ENCODE data around the gene DERL3. TPM values are rescaled to one million over a fixed set of nuclear protein-coding genes. Genes with fewer than 3 reads are reported as not detected.

Gene DERL3
- polyA plus RNA-seq, 1 donor (not counting 4 experiments of a cell fraction or from before 2014, with no cell fraction given): 0.05 TPM

DNA sequence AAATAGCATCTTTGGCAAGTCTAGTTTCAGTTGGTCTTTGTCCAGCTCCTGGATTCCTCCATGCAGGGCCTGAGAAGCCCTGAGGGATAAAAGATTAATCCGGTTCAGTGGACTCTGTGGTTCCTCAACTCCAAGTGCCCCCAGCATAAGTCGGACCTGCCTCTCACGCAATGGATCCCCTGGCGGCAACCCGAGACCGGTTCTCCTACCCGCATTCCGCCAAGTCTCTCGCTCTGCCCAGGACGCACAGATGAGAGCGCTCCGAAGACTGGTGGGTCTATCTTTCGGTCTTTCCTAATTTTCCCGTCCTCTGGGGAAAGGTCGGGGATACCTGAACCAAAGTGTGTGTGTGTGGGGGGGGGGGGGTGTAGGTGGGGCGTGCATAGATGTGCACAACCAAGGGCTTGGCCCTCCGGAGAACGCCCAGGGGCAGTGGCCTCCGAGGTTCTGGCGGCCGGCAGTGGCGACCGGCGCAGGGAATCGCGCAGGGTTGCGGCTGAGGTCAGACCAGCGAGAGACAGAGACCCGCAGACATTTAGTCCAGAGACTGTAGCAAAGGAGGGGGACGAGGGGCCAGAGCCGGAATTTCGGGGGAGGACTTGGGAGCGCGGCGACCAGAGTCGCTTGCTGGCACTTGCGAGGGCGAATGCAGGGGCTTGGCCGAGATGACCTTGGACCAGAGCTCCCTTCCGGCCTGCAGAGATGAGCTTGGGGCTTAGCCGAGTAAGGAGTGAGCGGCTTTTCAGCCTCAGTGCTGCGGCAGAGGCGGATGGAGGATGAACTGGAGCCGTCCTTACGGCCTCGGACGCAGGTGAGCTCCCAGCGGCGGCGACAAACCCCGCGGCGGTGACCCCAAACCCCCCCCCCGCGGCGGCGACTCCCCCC is 18.2 kb upstream of the DERL3 start:
- Histone ChIP-seq H3K4me2 (ENCODE audit: control insufficient read depth, extremely low read depth, insufficient read depth, low read depth, low read length) (peak overlapping the region; percentile 98), H4K20me1 (ENCODE audit: control insufficient read depth, extremely low read depth, insufficient read depth, low read length) (no peaks in the 10 kb centered on the region), H3K9ac (ENCODE audit: control insufficient read depth, extremely low read depth, insufficient read depth, low read length) (peak overlapping the region; percentile 65), H3K36me3 (ENCODE audit: control insufficient read depth in 2 of 2, extremely low read depth in 1 of 2, insufficient read depth in 2 of 2, low read length in 2 of 2) (no peaks in the 10 kb centered on the region), H3K27me3 (ENCODE audit: control insufficient read depth, extremely low read depth, insufficient read depth, low read length) (no peaks in the 10 kb centered on the region), H3K4me3 (ENCODE audit: control insufficient read depth in 2 of 3, extremely low read depth in 1 of 3, insufficient read depth in 2 of 3, low read depth in 1 of 3, low read length in 3 of 3) (peak overlapping the region; percentile 56 to 84 (median 68)), H3K9me3 (ENCODE audit: control insufficient read depth, low read depth, low read length) (no peaks in the 10 kb centered on the region), H3K27ac (ENCODE audit: control insufficient read depth, insufficient read depth, low read length) (no peak overlapping the region), H3K9me1 (ENCODE audit: control insufficient read depth, extremely low read depth, insufficient read depth, low read length) (no peaks in the 10 kb centered on the region), H3K4me1 (ENCODE audit: control insufficient read depth, extremely low read depth, insufficient read depth, low read length) (peaks cover 10% of the 10 kb centered on the region), H2AFZ (ENCODE audit: control insufficient read depth, low read length) (peak overlapping the region; percentile 93), H3K79me2 (ENCODE audit: control insufficient read depth, insufficient read depth, low read length) (no peaks in the 10 kb centered on the region)
- TF ChIP-seq EZH2 (IDR thresholded peaks at IDR 0.05; ENCODE audit: low read length): no peak
- TF ChIP-seq, protein P1, sequence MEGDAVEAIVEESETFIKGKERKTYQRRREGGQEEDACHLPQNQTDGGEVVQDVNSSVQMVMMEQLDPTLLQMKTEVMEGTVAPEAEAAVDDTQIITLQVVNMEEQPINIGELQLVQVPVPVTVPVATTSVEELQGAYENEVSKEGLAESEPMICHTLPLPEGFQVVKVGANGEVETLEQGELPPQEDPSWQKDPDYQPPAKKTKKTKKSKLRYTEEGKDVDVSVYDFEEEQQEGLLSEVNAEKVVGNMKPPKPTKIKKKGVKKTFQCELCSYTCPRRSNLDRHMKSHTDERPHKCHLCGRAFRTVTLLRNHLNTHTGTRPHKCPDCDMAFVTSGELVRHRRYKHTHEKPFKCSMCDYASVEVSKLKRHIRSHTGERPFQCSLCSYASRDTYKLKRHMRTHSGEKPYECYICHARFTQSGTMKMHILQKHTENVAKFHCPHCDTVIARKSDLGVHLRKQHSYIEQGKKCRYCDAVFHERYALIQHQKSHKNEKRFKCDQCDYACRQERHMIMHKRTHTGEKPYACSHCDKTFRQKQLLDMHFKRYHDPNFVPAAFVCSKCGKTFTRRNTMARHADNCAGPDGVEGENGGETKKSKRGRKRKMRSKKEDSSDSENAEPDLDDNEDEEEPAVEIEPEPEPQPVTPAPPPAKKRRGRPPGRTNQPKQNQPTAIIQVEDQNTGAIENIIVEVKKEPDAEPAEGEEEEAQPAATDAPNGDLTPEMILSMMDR (optimal IDR thresholded peaks at IDR 0.05 in 1 of 3, IDR thresholded peaks at IDR 0.05 in 1 of 3, conservative IDR thresholded peaks at IDR 0.05 in 1 of 3; ENCODE audit: extremely low read depth in 1 of 3, insufficient read depth in 2 of 3, low read length in 3 of 3): peak in 1 of 3 experiments; percentile 17
- DNase-seq (ENCODE audit: low read depth, low spot score) (no peak), FAIRE-seq (no peak)
- dilution Hi-C loops (cut with MboI; ENCODE audit: extremely low pct_ligation_motif_present, low sequenced_read_pairs): no loop called here

DNA sequence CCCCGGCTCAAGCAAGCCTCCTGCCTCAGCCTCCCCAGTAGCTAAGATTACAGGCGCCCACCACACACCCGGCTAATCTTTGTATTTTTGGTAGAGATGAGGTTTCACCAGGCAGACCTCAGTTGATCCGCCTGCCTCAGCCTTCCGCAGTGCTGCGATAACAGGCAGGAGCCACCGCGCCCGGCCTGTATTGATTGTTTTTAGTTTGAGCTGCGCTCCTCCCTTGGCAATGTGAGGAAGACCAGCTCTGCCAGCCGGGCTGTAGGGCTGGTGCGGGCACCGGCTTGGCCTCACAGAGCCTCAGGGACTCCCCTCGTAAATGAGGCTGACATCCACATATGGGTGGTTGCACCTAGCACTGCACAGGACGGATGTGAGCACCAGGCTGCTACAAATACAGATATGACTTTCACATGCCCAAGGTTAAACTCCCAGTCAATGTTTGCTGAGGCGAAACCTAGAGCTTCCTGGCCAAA is 11.4 kb upstream of the DERL3 start:
- dilution Hi-C loops (cut with MboI; ENCODE audit: extremely low pct_ligation_motif_present, low sequenced_read_pairs): no loop called here

More for the DNA sequence above, 11.4 kb upstream of the DERL3 start:
- Histone ChIP-seq H3K36me3 (ENCODE audit: control insufficient read depth in 2 of 2, extremely low read depth in 1 of 2, insufficient read depth in 2 of 2, low read length in 2 of 2) (no peaks in the 10 kb centered on the region), H3K9ac (ENCODE audit: control insufficient read depth, extremely low read depth, insufficient read depth, low read length) (no peak overlapping the region), H3K79me2 (ENCODE audit: control insufficient read depth, insufficient read depth, low read length) (no peaks in the 10 kb centered on the region), H3K4me3 (ENCODE audit: control insufficient read depth in 2 of 3, extremely low read depth in 1 of 3, insufficient read depth in 2 of 3, low read depth in 1 of 3, low read length in 3 of 3) (no peak overlapping the region), H3K4me2 (ENCODE audit: control insufficient read depth, extremely low read depth, insufficient read depth, low read depth, low read length) (peak overlapping the region; percentile 3), H4K20me1 (ENCODE audit: control insufficient read depth, extremely low read depth, insufficient read depth, low read length) (no peaks in the 10 kb centered on the region), H3K27ac (ENCODE audit: control insufficient read depth, insufficient read depth, low read length) (no peak overlapping the region), H3K4me1 (ENCODE audit: control insufficient read depth, extremely low read depth, insufficient read depth, low read length) (peaks cover 18% of the 10 kb centered on the region), H3K9me1 (ENCODE audit: control insufficient read depth, extremely low read depth, insufficient read depth, low read length) (no peaks in the 10 kb centered on the region), H3K9me3 (ENCODE audit: control insufficient read depth, low read depth, low read length) (no peaks in the 10 kb centered on the region), H2AFZ (ENCODE audit: control insufficient read depth, low read length) (no peak overlapping the region), H3K27me3 (ENCODE audit: control insufficient read depth, extremely low read depth, insufficient read depth, low read length) (peaks cover 6% of the 10 kb centered on the region)
- DNase-seq (ENCODE audit: low read depth, low spot score) (no peak), FAIRE-seq (no peak)
- TF ChIP-seq, protein P1 (optimal IDR thresholded peaks at IDR 0.05 in 1 of 3, IDR thresholded peaks at IDR 0.05 in 1 of 3, conservative IDR thresholded peaks at IDR 0.05 in 1 of 3; ENCODE audit: extremely low read depth in 1 of 3, insufficient read depth in 2 of 3, low read length in 3 of 3): no peak
